GM23338 (cell line): ENCODE data around the gene SIM1. TPM values are rescaled to one million over a fixed set of nuclear protein-coding genes. Genes with fewer than 3 reads are reported as not detected.
"Not testable (repeated sequence)": the region's sequence is repeated elsewhere in the genome, so short reads cannot be mapped to it uniquely, and the experiment has no call there.

Experiments used
- ATAC-seq: fragments of 200-7000 bp; cut with Tn5 transposase; 3 replicates; pipeline ENCODE4 v1.9.1; 2020
- DNase-seq: peaks from one replicate; pipeline ENCODE4 v3.0.0-alpha.2; 2015; ENCODE audit warnings: low spot score
- H2AFZ ChIP-seq: fragments of 200-600 bp; sonication (generic); 2 replicates; pipeline ENCODE4 v1.8.0; 2016; ENCODE audit warnings: antibody characterized with exemption, mild to moderate bottlenecking, moderate library complexity
- H3F3A ChIP-seq: fragments of 200-600 bp; sonication (generic); replicated peaks from 2 replicates; pipeline ENCODE4 v1.8.0; 2017; ENCODE audit warnings: antibody characterized with exemption, mixed run types, low read depth
- H3K27ac ChIP-seq: fragments of 200-600 bp; sonication (generic); 2 replicates; pipeline ENCODE4 v1.6.1; 2016; ENCODE audit warnings: low read depth
- H3K27me3 ChIP-seq: fragments of 200-600 bp; sonication (generic); 2 replicates; pipeline ENCODE4 v1.8.0; 2016; ENCODE audit warnings: mild to moderate bottlenecking, mixed run types, moderate library complexity; ENCODE audit not compliant: insufficient read depth
- H3K36me3 ChIP-seq: fragments of 200-600 bp; sonication (generic); 2 replicates; pipeline ENCODE4 v1.8.0; 2016; ENCODE audit warnings: mild to moderate bottlenecking; ENCODE audit not compliant: insufficient read depth
- H3K4me1 ChIP-seq: fragments of 200-600 bp; sonication (generic); 2 replicates; pipeline ENCODE4 v1.8.0; 2016; ENCODE audit warnings: mild to moderate bottlenecking, moderate library complexity; ENCODE audit not compliant: insufficient read depth
- H3K4me2 ChIP-seq: fragments of 200-600 bp; sonication (generic); 2 replicates; pipeline ENCODE4 v1.7.1; 2017; ENCODE audit warnings: mixed run types
- H3K4me3 ChIP-seq: fragments of 200-600 bp; sonication (generic); 2 replicates; pipeline ENCODE4 v1.6.1; 2016; ENCODE audit warnings: mixed run types
- H3K79me2 ChIP-seq: fragments of 200-600 bp; sonication (generic); replicated peaks from 2 replicates; pipeline ENCODE4 v1.8.0; 2017; ENCODE audit warnings: mild to moderate bottlenecking; ENCODE audit not compliant: insufficient read depth
- H3K9me2 ChIP-seq: fragments of 200-600 bp; sonication (generic); 2 replicates; pipeline ENCODE4 v1.8.0; 2017; ENCODE audit not compliant: insufficient read depth
- H4K20me1 ChIP-seq: fragments of 200-600 bp; sonication (generic); replicated peaks from 2 replicates; pipeline ENCODE4 v1.8.0; 2017; ENCODE audit warnings: mild to moderate bottlenecking; ENCODE audit not compliant: insufficient read depth
- H3K27ac Mint-ChIP-seq: 2 replicates; pipeline ENCODE4 v1.8.0; 2020; ENCODE audit warnings: inconsistent platforms, mild to moderate bottlenecking, moderate library complexity, mixed read lengths
- H3K27me3 Mint-ChIP-seq: 3 replicates; pipeline ENCODE4 v1.8.0; 2022; ENCODE audit warnings: low read depth, mild to moderate bottlenecking, moderate library complexity, mixed read lengths, inconsistent platforms; ENCODE audit not compliant: insufficient read depth, poor library complexity
- H3K36me3 Mint-ChIP-seq: 3 replicates; pipeline ENCODE4 v1.8.0; 2021; ENCODE audit warnings: low read depth, mild to moderate bottlenecking, inconsistent platforms, moderate library complexity, mixed read lengths
- H3K4me1 Mint-ChIP-seq: 3 replicates; pipeline ENCODE4 v1.8.0; 2020; ENCODE audit warnings: mild to moderate bottlenecking, inconsistent platforms, mixed read lengths
- H3K4me3 Mint-ChIP-seq: 3 replicates; pipeline ENCODE4 v1.8.0; 2021; ENCODE audit warnings: moderate library complexity, mild to moderate bottlenecking, inconsistent platforms, mixed read lengths
- H3K9me3 Mint-ChIP-seq: 3 replicates; pipeline ENCODE4 v1.8.0; 2020; ENCODE audit warnings: moderate library complexity, mild to moderate bottlenecking, inconsistent platforms, mixed read lengths
- CREB1 ChIP-seq: fragments of 250-450 bp; sonication (Bioruptor Pico); IDR thresholded peaks from 2 replicates; pipeline ENCODE4 v1.5.0; 2020; ENCODE audit warnings: low read depth, mild to moderate bottlenecking, moderate library complexity
- CTCF ChIP-seq, 2 experiments: fragments of 200-600 bp in 1 of 2; sonication (generic) in 1 of 2; conservative IDR thresholded peaks; 2 replicates each; pipeline versions ENCODE4 v1.5.1 to v1.6.1; 2016 to 2017; ENCODE audit warnings: antibody characterized with exemption in 2 of 2, low read depth in 2 of 2, mild to moderate bottlenecking in 2 of 2, moderate library complexity in 1 of 2
- ETS1 ChIP-seq: IDR thresholded peaks from 2 replicates; pipeline ENCODE4 v1.6.1; 2016; ENCODE audit warnings: antibody characterized with exemption
- EZH2 ChIP-seq: fragments of 200-600 bp; sonication (generic); IDR thresholded peaks from one replicate; pipeline ENCODE4 v1.8.0; 2017; ENCODE audit warnings: antibody characterized with exemption, mild to moderate bottlenecking, low read depth; ENCODE audit not compliant: unreplicated experiment
- EZH2phosphoT487 ChIP-seq: fragments of 200-600 bp; sonication (generic); IDR thresholded peaks from one replicate; pipeline ENCODE4 v1.8.1; 2018; ENCODE audit warnings: antibody characterized with exemption; ENCODE audit not compliant: unreplicated experiment
- JUNB ChIP-seq: IDR thresholded peaks from one replicate; pipeline ENCODE4 v1.6.1; 2016; ENCODE audit warnings: antibody characterized with exemption; ENCODE audit not compliant: unreplicated experiment
- NANOG ChIP-seq: IDR thresholded peaks from 2 replicates; pipeline ENCODE4 v1.6.1; 2016; ENCODE audit warnings: antibody characterized with exemption, borderline replicate concordance
- POLR2AphosphoS5 ChIP-seq: IDR thresholded peaks from 2 replicates; pipeline ENCODE4 v1.6.1; 2016; ENCODE audit warnings: antibody characterized with exemption, low read depth
- REST ChIP-seq: IDR thresholded peaks from one replicate; pipeline ENCODE4 v1.6.1; 2018; ENCODE audit warnings: antibody characterized with exemption; ENCODE audit not compliant: unreplicated experiment
- STAT1 ChIP-seq: IDR thresholded peaks from one replicate; pipeline ENCODE4 v1.6.1; 2016; ENCODE audit warnings: antibody characterized with exemption; ENCODE audit not compliant: unreplicated experiment
- ZNF114 ChIP-seq: fragments of 250-450 bp; sonication (Bioruptor Pico); IDR thresholded peaks from 2 replicates; pipeline ENCODE4 v1.5.0; 2020; ENCODE audit warnings: mild to moderate bottlenecking, moderate library complexity
- ZNF331 ChIP-seq: fragments of 250-450 bp; sonication (Bioruptor Pico); IDR thresholded peaks from 2 replicates; pipeline ENCODE4 v1.5.0; 2020; ENCODE audit warnings: low read depth, mild to moderate bottlenecking, moderate library complexity
- polyA plus RNA-seq: library from polyadenylated mRNA; unstranded; fragments of >200 nt; fragmentation: Nextera tagmentation; extraction: Ambion mirVana; gene quantifications from 2 replicates; pipeline ENCODE4 v1.2.1, GENCODE V29; 2016
- total RNA-seq: library from RNA; depleted of rRNA; stranded (reverse); fragments of >200 nt; shearing (Covaris generic); gene quantifications from 2 replicates; pipeline ENCODE4 v1.2.3, GENCODE V29; 2014

The SIM1 gene
- total and polyA plus RNA-seq, 2 experiments from 2014 or later, result 0.42 to 0.49 TPM

- peak overlapping the region; percentile 62 for H3K4me2 ChIP-seq
- H3K4me3 ChIP-seq, result peak overlapping the region; percentile 51
- peak overlapping the region; percentile 95 for H2AFZ ChIP-seq
- not testable (repeated sequence) for H3K27me3 Mint-ChIP-seq, H3K27me3 ChIP-seq, H3K9me2 ChIP-seq, ATAC-seq, H3K36me3 ChIP-seq, H4K20me1 ChIP-seq, H3F3A ChIP-seq, H3K79me2 ChIP-seq
- peaks cover 20% of the 10 kb centered on the region; the same call in 2 of the 3 replicates for H3K9me3 Mint-ChIP-seq
- H3K4me1 ChIP-seq, result peaks cover 36% of the 10 kb centered on the region
- H3K4me1 Mint-ChIP-seq, result peaks cover 32% of the 10 kb centered on the region
- peak overlapping the region; percentile 77; the same call in 1 of the 2 replicates for H3K27ac Mint-ChIP-seq
- peak overlapping the region; percentile 63 for H3K4me3 Mint-ChIP-seq
- peaks cover 10% of the 10 kb centered on the region; the same call in 2 of the 3 replicates for H3K36me3 Mint-ChIP-seq
- H3K27ac ChIP-seq, result peak overlapping the region; percentile 48; the same call in 1 of the 2 replicates
- peak; percentile 72 for DNase-seq
Observed at GRCh38 chr6:100354736-100355641, 109.7 kb downstream of the SIM1 start.

GRCh38 chr6:100353276-100354015 is 111.3 kb downstream of the SIM1 start:
- peak overlapping the region; percentile 62; the same call in 1 of the 2 replicates for H3K4me2 ChIP-seq
- Mint-ChIP-seq H3K27me3 (no peaks in the 10 kb centered on the region), H3K4me1 (peaks cover 47% of the 10 kb centered on the region), H3K36me3 (peaks cover 10% of the 10 kb centered on the region; the same call in 2 of the 3 replicates), H3K9me3 (peaks cover 18% of the 10 kb centered on the region; the same call in 2 of the 3 replicates), H3K27ac (no peak overlapping the region), H3K4me3 (no peak overlapping the region)
- peaks cover 42% of the 10 kb centered on the region for H3K4me1 ChIP-seq
- no peaks in the 10 kb centered on the region for H4K20me1 ChIP-seq
- no peaks in the 10 kb centered on the region for H3K27me3 ChIP-seq
- no peaks in the 10 kb centered on the region for H3K36me3 ChIP-seq
- no peak overlapping the region for H3K27ac ChIP-seq
- no peaks in the 10 kb centered on the region for H3F3A ChIP-seq
- peaks cover 9% of the 10 kb centered on the region for H3K9me2 ChIP-seq
- no peaks in the 10 kb centered on the region for H3K79me2 ChIP-seq
- H3K4me3 ChIP-seq, result no peak overlapping the region
- ATAC-seq (no peak), DNase-seq (no peak)
- H2AFZ ChIP-seq, result peak overlapping the region; percentile 12; the same call in 1 of the 2 replicates
- TF ChIP-seq EZH2phosphoT487 (no peak), STAT1 (no peak), EZH2 (no peak), POLR2AphosphoS5 (no peak), JUNB (no peak), ZNF114 (CRISPR knock-in tag) (no peak), ZNF331 (CRISPR knock-in tag) (no peak), NANOG (no peak), CREB1 (no peak), REST (no peak), ETS1 (no peak), CTCF (conservative IDR thresholded peaks at IDR 0.05; ENCODE audit: low read depth in 2 of 2) (no peak)
